ENCODE data around the gene LMNA.
A peak's percentile ranks its signal among the peaks of the same experiment; 100 is the strongest.

DNA sequence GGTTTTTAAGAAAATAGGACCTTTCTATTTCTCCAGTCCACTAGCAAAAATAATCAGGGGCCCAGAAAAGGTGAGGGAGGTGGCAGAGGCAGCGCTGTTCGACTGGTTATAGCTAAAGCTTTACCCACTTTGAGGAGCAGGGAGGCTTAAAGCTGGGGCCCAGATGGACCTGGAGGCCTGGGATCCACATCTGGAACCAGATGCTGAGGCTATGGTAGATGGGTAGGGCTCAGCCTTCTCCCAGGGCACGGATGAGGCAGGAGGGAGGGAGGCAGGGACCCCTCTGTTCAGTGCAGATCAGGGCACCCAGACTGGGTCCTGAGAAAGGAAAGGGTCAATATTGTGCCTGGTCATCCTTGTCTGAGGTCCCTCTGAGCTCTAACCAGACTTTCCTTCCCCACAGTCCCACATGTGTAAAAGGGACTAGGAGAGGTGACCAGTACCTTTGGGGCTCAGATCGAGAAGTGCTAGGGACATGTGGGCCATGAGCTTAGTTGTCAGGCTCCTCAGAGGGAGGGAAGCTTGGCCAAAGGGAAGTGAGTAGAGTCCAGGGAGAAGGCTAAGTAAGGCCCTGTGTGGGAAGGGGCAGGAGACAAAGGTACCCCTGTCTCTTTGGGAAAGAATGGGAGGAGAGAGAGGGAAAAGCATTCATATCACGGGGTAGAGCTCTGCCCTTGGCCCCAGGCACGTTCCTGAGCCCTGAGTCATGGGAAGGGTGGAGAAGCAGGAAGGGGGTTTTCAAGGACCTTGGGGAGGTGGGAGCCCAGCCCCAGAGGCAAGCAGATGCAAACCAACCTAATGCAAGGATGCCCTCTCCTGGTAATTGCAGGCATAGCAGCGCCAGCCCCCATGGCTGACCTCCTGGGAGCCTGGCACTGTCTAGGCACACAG, 15.4 kb downstream of the LMNA start:
- TF ChIP-seq MAX (IDR thresholded peaks at IDR 0.05), result no peak
- TF ChIP-seq TEAD4 (IDR thresholded peaks at IDR 0.05), result peak; percentile 76
- TF ChIP-seq USF1 (IDR thresholded peaks at IDR 0.05), result no peak
- TF ChIP-seq CEBPB (IDR thresholded peaks at IDR 0.05), result no peak
- 0 out of 2 replicates have a peak, but pooled peaks have one; percentile 26 for TF ChIP-seq FOXM1 (IDR thresholded peaks at IDR 0.05; ENCODE audit: borderline replicate concordance, low read depth)
- TF ChIP-seq TCF12 (IDR thresholded peaks at IDR 0.05; ENCODE audit: low read depth), result peak; percentile 55; the same call in 1 of the 2 replicates
- TF ChIP-seq TAF1 (IDR thresholded peaks at IDR 0.05; ENCODE audit: low read depth), result no peak
- TF ChIP-seq EP300 (IDR thresholded peaks at IDR 0.05; ENCODE audit: borderline replicate concordance), result peak; percentile 61; the same call in 1 of the 2 replicates
- TF ChIP-seq NFIC (IDR thresholded peaks at IDR 0.05), result peak; percentile 59
- TF ChIP-seq RAD21 (IDR thresholded peaks at IDR 0.05; ENCODE audit: low read depth), result peak; percentile 99
- no peak for TF ChIP-seq EGR1 (IDR thresholded peaks at IDR 0.05)

All from Ishikawa (cell line).